Type B pancreatic cell (in vitro differentiated cells): ENCODE measurements around the gene ASPHD1. TPM values are rescaled to one million over a fixed set of nuclear protein-coding genes. Genes with fewer than 3 reads are reported as not detected.

Source experiments
- DNase-seq: peaks from one replicate; pipeline ENCODE4 v3.0.0; 2021; ENCODE audit warnings: mixed read lengths; ENCODE audit not compliant: unreplicated experiment; ENCODE audit errors: extremely low spot score
- H3K27ac Mint-ChIP-seq: 2 replicates; pipeline ENCODE4 v1.8.0; 2021; ENCODE audit warnings: mild to moderate bottlenecking, mixed read lengths
- H3K27me3 Mint-ChIP-seq: 2 replicates; pipeline ENCODE4 v1.8.0; 2021; ENCODE audit warnings: mixed read lengths
- H3K36me3 Mint-ChIP-seq: 2 replicates; pipeline ENCODE4 v1.8.0; 2021; ENCODE audit warnings: mixed read lengths
- H3K4me1 Mint-ChIP-seq: one replicate; pipeline ENCODE4 v1.8.0; 2021; ENCODE audit warnings: mixed read lengths; ENCODE audit not compliant: unreplicated experiment
- H3K4me3 Mint-ChIP-seq: 2 replicates; pipeline ENCODE4 v1.8.0; 2021; ENCODE audit warnings: mild to moderate bottlenecking, mixed read lengths
- H3K9me3 Mint-ChIP-seq: 2 replicates; pipeline ENCODE4 v1.8.0; 2021; ENCODE audit warnings: mixed read lengths
- total RNA-seq: library from RNA; stranded (reverse); gene quantifications from 2 replicates; pipeline ENCODE4 v1.2.1, GENCODE V29; 2021; ENCODE audit warnings: low replicate concordance
- TF ChIP-seq, protein P1 (sequence below): fragments of 200-600 bp; sonication (generic); conservative IDR thresholded peaks from 2 replicates; pipeline ENCODE4 v1.5.0; 2021; ENCODE audit warnings: antibody characterized with exemption, mild to moderate bottlenecking

ASPHD1 gene
- total RNA-seq, 1 donor from 2014 or later, result 7.8 TPM

DNA sequence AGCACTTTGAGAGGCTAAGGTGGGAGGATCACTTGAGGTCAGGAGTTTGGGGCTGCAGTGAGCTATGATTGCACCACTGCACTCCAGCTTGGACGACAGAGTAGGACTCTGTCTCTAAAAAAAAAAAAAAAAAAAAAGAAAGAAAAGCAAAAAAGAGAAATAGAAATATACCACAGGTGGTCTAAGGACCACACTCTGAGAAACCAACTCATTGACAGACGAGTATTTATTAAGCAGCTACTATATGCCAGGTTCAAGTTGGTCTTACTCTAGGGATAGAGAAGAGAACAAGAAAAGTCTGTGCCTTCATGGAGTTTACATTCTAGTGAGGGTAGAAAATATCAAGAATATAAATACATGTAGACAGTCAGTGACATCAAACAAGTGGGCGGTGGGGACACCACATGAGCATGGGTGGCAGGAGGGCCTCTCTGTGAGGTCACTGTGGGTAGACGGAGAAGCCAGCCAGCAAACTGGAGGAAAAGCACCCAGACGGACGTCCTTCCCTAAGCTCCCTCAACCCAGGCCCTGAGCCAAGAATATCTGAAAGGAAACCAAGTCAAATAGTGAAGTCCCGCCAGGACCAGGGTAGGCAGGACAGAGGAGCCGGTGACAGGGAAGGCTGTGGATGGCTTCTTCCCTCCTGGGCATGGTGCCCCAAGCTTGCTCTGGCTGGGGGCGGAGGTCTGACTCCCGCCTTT is 42.0 kb upstream of the ASPHD1 start:
- no peak overlapping the region for H3K27ac Mint-ChIP-seq
- peak overlapping the region; percentile 65 for H3K4me3 Mint-ChIP-seq
- H3K27me3 Mint-ChIP-seq, result no peaks in the 10 kb centered on the region
- peaks cover 8% of the 10 kb centered on the region for H3K36me3 Mint-ChIP-seq
- no peaks in the 10 kb centered on the region for H3K9me3 Mint-ChIP-seq
- H3K4me1 Mint-ChIP-seq, result peaks cover 11% of the 10 kb centered on the region
- TF ChIP-seq, protein P1, sequence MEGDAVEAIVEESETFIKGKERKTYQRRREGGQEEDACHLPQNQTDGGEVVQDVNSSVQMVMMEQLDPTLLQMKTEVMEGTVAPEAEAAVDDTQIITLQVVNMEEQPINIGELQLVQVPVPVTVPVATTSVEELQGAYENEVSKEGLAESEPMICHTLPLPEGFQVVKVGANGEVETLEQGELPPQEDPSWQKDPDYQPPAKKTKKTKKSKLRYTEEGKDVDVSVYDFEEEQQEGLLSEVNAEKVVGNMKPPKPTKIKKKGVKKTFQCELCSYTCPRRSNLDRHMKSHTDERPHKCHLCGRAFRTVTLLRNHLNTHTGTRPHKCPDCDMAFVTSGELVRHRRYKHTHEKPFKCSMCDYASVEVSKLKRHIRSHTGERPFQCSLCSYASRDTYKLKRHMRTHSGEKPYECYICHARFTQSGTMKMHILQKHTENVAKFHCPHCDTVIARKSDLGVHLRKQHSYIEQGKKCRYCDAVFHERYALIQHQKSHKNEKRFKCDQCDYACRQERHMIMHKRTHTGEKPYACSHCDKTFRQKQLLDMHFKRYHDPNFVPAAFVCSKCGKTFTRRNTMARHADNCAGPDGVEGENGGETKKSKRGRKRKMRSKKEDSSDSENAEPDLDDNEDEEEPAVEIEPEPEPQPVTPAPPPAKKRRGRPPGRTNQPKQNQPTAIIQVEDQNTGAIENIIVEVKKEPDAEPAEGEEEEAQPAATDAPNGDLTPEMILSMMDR, result no peak
- no peak for DNase-seq

DNA sequence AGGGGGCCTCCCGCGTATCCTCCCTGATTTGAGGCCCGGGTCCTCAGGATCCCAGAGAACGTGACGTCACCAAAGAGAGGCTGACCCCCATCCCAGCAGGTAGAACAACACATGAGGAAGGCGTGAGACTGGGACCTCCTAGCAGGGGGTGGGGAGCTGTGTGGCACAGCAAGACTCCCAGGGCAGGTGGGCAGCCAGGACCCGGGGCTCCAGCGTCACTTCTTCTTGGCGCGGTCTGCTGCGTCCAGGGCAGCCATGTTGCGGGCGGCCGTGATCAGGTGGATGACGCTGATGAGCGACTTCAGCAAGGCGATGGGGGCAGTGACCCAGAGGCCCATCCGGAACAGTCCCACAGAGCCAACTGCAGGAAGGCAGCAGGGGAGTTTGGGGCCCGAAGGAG is 41.3 kb upstream of the ASPHD1 start:
- no peak for DNase-seq
- TF ChIP-seq, protein P1, result no peak
- Mint-ChIP-seq H3K9me3 (no peaks in the 10 kb centered on the region), H3K27ac (no peak overlapping the region), H3K27me3 (no peaks in the 10 kb centered on the region), H3K4me1 (peaks cover 15% of the 10 kb centered on the region), H3K4me3 (peak overlapping the region; percentile 31), H3K36me3 (peaks cover 8% of the 10 kb centered on the region)

DNA sequence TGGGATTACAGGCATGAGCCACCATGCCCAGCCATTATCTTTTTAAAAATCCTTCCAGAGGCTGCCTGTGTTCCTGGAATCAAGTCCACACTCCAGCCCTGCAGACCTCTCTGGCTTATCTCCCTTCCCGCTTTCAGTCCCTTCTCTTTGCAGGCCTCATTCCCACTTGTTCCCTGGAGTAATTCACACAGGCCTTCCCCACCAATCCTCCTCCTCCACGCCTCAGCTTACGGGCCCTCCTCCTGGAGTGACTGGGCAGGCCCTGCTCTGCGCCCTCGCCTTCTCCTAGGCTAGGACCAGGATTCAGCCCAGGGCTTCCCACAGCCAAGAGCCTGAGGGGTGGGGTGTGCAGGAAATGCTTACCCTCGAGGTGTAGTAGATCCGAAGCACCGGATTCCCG is 40.1 kb upstream of the ASPHD1 start:
- H3K4me3 Mint-ChIP-seq, result peak overlapping the region; percentile 98
- TF ChIP-seq, protein P1, result no peak
- peaks cover 15% of the 10 kb centered on the region for H3K4me1 Mint-ChIP-seq
- peaks cover 8% of the 10 kb centered on the region for H3K36me3 Mint-ChIP-seq
- no peak overlapping the region for H3K27ac Mint-ChIP-seq
- no peaks in the 10 kb centered on the region for H3K27me3 Mint-ChIP-seq
- no peak for DNase-seq
- no peaks in the 10 kb centered on the region for H3K9me3 Mint-ChIP-seq

DNA sequence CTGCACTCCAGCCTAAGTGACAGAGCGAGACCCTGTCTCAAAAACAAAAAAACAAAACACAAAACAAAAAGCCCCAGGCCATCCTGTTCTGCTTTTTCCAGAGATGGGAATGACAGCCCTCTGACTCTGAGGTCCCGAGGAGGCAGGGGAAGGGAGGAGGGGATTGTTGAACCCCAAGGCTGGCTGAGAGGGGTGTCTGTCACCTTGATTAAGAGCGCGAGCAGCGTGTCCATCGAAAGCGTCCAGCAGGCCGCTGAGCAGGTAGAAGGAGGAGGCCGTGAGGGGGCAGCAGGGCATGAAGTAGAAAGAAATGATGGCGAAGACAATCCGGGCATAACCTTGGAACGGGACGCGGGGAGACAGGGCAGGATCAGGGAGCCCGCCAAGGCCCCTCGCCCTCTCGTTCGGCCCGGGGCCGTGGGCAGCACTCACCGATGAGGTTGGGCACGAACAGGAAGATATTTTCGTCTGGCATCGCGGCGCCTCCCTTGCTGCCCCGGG is 37.9 kb upstream of the ASPHD1 start:
- peak overlapping the region; percentile 95 for H3K27ac Mint-ChIP-seq
- H3K9me3 Mint-ChIP-seq, result no peaks in the 10 kb centered on the region
- peaks cover 8% of the 10 kb centered on the region for H3K36me3 Mint-ChIP-seq
- H3K4me1 Mint-ChIP-seq, result peaks cover 15% of the 10 kb centered on the region
- DNase-seq, result no peak
- TF ChIP-seq, protein P1, result no peak
- no peaks in the 10 kb centered on the region for H3K27me3 Mint-ChIP-seq
- H3K4me3 Mint-ChIP-seq, result peak overlapping the region; percentile 98

DNA sequence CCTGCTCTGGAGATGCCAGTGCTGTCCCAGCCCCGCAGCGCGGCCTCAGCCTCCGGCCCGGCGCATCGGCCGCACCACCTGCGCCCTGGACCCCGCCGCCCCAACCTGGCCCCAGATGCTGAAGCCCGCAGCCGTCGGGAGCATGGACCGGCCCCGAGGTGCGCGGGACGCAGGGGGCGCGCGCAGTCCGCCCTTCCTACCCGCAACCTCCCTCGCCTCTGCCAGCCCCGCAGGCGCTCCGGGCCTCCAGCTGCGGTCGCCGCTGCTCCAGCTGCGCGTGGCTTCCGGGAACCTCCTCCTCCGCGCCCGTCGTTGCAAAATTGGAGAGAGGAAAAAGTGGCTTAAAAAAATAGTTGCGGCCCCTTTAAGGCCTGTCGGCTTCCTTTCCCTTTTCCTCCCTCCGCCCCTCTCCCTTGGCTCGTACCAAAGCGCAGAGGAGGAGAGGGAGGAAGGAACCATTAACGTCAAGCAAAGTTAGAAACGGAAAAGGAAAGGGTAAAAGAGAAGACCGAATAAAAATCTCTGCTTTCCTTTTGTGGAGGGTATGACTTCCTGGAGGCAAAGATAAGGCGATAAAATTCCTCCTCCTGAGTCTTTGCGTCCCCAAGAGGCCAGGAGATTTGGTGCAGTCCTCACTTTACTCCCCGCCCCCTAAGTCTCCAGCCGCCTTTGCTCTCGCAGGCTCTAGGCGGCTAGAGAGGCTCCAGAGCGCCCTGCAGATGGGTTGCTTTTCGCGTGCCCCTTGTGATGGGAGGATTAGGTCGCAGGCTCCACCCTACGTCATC is 37.2 kb upstream of the ASPHD1 start, which contains the start of gene CDIPT:
Gene CDIPT, minus strand, starts transcription at position 343 of the 785 bp plus-strand sequence. CDS start 369 bp downstream, outside the sequence.
- DNase-seq, result peak; percentile 90
- TF ChIP-seq, protein P1, result peak; percentile 74
- Mint-ChIP-seq H3K36me3 (peaks cover 8% of the 10 kb centered on the region), H3K27me3 (no peaks in the 10 kb centered on the region), H3K4me1 (peaks cover 15% of the 10 kb centered on the region), H3K27ac (peak within 1 kb of the TSS; percentile 100), H3K4me3 (peak within 1 kb of the TSS; percentile 98), H3K9me3 (no peaks in the 10 kb centered on the region)
